Activated CD8-positive, alpha-beta memory T cell treated with anti-CD3 and anti-CD28 coated beads for 36 hours (primary cell): ENCODE results near the gene RAB4B. TPM values are rescaled to one million over a fixed set of nuclear protein-coding genes. Genes with fewer than 3 reads are reported as not detected.
"Not testable (repeated sequence)": the region's sequence is repeated elsewhere in the genome, so short reads cannot be mapped to it uniquely, and the experiment has no call there.

ENCODE experiments used
- CTCF ChIA-PET: fragments of 350-600 bp; sonication (Branson Sonifier 250); formaldehyde crosslinking; loops from one replicate; lab custom pipeline; 2021; ENCODE audit warnings: antibody characterized with exemption; lab: Charles Lee
- POLR2A ChIA-PET: fragments of 350-600 bp; sonication (Branson Sonifier 250); formaldehyde crosslinking; loops from one replicate; lab custom pipeline; 2021; ENCODE audit warnings: antibody characterized with exemption; lab: Charles Lee
- total RNA-seq, 2 experiments: library from RNA; stranded (reverse); gene quantifications; one replicate each; pipeline ENCODE4 v1.2.3, GENCODE V29; 2021

Gene RAB4B
- total RNA-seq, 2 experiments from 2014 or later, result 23.4 to 24.5 TPM

GRCh38 chr19:40771101-40771862 lies 6.8 kb upstream of the RAB4B start:
- POLR2A ChIA-PET, result not testable (repeated sequence)
- CTCF ChIA-PET, result interaction anchor here (0.6 to 1.4 kb wide), 3 partner anchors 17 to 108 kb away, joined by 3 read pairs; partner anchors contain the start of gene EGLN2

DNA sequence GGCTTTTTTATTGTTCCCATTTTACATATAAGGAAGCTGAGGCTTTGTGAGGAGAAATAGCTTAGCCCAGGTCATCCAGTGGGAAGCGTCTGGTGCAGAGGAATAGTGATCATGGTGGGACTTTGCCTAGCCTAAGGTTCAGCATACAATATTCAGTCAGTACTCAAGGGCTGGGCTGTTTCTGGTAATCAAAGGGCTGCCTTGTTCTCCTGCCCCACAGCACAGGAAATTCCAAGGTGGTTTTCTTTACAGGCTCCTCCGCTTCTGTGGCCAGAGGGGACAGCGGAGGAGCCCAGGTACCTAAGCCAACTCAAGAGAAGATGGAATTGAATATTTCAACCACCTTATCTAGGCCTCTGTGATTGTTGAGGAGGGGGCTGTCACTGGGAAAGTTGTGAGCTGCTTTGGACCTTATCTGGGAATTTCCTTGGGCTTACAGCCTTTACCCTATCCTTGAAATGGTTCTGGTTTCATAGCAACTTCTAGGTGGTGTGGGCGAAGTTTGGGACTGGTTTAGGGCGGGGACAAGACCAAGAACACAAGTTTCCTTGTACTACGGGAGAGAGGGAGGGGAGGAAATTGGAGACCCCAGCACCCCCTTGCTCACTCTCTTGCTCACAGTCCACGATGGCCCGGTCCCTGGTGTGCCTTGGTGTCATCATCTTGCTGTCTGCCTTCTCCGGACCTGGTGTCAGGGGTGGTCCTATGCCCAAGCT lies 3.0 kb upstream of the RAB4B start, which contains the start of gene MIA:
Gene MIA, plus strand, starts transcription at position 606 of the 716 bp plus-strand sequence. Its CDS starts 22 bp downstream, at position 628.
- CTCF ChIA-PET, result interaction anchor here (0.8 kb wide), 1 partner anchor 19 kb away, joined by 3 read pairs; no protein-coding TSS in a partner anchor
- POLR2A ChIA-PET, result no interaction called here

- ChIA-PET POLR2A (no interaction called here), CTCF (interaction anchor here (0.8 to 2.0 kb wide), 2 partner anchors 20 to 142 kb away, joined by 3 to 4 read pairs; no protein-coding TSS in a partner anchor)
These were observed 2.4 kb upstream of the RAB4B start for GRCh38 chr19:40775632-40776022.

- ChIA-PET POLR2A (interaction anchor here (3.2 kb wide), 1 partner anchor 23 kb away, joined by 40 read pairs; no protein-coding TSS in a partner anchor), CTCF (interaction anchor here (1.1 to 3.7 kb wide), 5 partner anchors 20 to 142 kb away, joined by 3 to 20 read pairs (median 4); partner anchors contain the start of genes COQ8B and ITPKC)
These were observed 1.7 kb upstream of the RAB4B start for GRCh38 chr19:40776364-40776763.

DNA sequence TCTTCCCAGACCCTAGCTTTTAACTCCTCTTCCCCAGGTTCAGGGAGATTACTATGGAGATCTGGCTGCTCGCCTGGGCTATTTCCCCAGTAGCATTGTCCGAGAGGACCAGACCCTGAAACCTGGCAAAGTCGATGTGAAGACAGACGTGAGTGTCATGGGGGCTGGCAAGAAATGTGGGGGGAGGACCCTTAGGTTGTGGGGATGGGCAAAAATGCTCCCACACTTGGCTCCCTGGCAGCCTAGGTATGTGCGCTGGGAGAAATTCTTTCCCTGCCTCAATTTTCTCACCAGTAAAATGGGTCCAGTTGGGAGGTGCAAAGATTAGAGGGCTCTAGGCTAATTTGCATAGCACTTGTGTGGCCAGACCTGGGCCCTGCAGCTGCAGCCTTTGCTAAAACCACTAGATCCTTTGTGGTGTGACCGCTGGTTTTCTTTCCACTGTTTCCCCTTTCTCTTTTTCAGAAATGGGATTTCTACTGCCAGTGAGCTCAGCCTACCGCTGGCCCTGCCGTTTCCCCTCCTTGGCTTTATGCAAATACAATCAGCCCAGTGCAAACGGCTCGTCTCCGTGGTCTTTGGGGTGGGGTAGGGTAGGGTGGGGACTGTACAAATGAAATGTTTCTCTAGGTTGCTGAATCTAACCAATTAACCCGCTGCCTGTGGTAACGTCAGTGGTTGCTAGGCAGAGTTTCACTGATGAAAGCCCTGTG lies 959 bp upstream of the RAB4B start:
- POLR2A ChIA-PET, result interaction anchor here (0.6 to 3.2 kb wide), 8 partner anchors 14 to 648 kb away, joined by 3 to 40 read pairs (median 10); partner anchors contain the start of genes ACTMAP, EGLN2, NUMBL and SNRPA
- CTCF ChIA-PET, result interaction anchor here (0.6 to 3.7 kb wide), 13 partner anchors 15 to 1641 kb away, joined by 3 to 20 read pairs (median 6); partner anchors contain the start of genes ACTMAP, COQ8B, EGLN2 and ITPKC

DNA sequence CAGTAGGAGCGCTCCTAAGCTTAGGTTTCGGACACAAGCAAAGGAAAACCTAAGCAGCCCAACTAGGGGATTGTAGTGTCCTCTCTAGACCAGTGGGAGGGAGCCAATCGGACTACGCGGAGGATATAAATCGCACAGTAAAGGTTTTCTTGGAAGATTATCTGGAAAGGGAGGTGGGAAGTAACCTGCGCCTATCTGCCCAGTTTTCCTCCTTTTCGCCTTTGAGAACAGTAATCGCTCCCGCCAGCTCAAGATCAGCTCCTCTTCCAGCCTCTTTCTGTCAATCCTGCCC lies 456 bp upstream of the RAB4B start:
- CTCF ChIA-PET, result interaction anchor here (0.6 to 3.7 kb wide), 12 partner anchors 14 to 1641 kb away, joined by 3 to 20 read pairs (median 6); partner anchors contain the start of genes ACTMAP, COQ8B, EGLN2 and ITPKC

DNA sequence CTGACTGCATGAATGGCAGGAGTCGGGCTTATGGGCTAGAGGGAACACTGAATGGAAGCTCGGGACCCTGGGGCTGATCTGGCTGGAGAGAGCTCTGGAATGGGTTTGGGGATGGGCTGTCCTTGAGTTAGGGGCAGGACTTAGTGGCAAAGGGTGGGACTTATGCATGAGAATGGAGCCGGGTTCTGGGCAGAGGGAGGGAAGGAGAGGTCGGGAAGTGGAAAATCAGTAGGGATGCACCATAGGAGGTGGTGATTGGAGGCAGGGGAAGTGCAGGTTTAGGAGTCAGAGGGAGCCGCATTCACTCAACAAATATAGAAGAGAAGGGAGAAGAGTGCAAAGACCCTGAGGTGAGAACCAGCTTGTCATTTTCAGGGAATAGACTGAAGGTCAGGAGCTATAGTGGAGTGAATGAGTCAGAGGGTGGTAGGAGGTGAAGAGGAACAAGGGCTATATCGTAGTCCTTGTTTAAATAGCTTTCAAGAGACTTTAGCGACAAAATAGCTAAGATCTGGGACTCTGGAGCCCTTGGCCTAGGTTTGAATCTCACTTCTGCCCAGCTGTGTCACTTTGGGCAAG lies 748 bp downstream of the RAB4B start:
- CTCF ChIA-PET, result interaction anchor here (0.7 to 3.7 kb wide), 14 partner anchors 12 to 144 kb away, joined by 3 to 20 read pairs (median 6); partner anchors contain the start of genes ACTMAP, EGLN2 and SNRPA
- POLR2A ChIA-PET, result interaction anchor here (0.5 to 3.2 kb wide), 12 partner anchors 8 to 334 kb away, joined by 3 to 40 read pairs (median 4); partner anchors contain the start of genes ACTMAP, COQ8B, EGLN2 and ITPKC

More for the DNA sequence above, 456 bp upstream of the RAB4B start:
- POLR2A ChIA-PET, result interaction anchor here (0.6 to 3.2 kb wide), 11 partner anchors 13 to 647 kb away, joined by 3 to 40 read pairs (median 10); partner anchors contain the start of genes ACTMAP, EGLN2, NUMBL and SNRPA

DNA sequence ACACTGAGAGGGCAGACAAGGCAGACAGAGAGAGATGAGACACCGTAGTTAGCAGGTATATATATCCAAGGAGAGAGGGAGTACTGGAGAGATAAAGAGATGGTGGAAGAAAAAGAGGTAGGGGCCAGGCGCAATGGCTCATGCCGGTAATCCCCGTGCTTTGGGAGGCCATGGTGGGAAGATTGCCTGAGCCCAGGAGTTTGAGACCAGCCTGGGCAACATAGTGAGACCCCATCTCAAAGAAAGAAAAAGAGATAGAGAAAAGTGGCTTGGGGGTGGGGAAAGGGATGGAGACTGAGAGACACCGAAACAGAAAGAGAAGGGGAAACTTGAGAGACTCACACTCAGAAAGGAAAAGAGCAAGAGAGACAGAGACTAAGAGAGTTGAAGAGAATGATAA lies 2.5 kb downstream of the RAB4B start:
- POLR2A ChIA-PET, result no interaction called here
- CTCF ChIA-PET, result no interaction called here

- ChIA-PET CTCF (interaction anchor here (0.6 to 0.7 kb wide), 2 partner anchors 11 to 211 kb away, joined by 3 to 4 read pairs; no protein-coding TSS in a partner anchor), POLR2A (no interaction called here)
These were observed 3.1 kb downstream of the RAB4B start for GRCh38 chr19:40781140-40781539.

GRCh38 chr19:40783711-40784110 lies 5.7 kb downstream of the RAB4B start:
- CTCF ChIA-PET, result no interaction called here

GRCh38 chr19:40784146-40784545 lies 6.1 kb downstream of the RAB4B start:
- CTCF ChIA-PET, result interaction anchor here (1.3 kb wide), 1 partner anchor 23 kb away, joined by 4 read pairs; no protein-coding TSS in a partner anchor
- POLR2A ChIA-PET, result not testable (repeated sequence)

More at GRCh38 chr19:40783711-40784110, 5.7 kb downstream of the RAB4B start:
- POLR2A ChIA-PET, result no interaction called here

- CTCF ChIA-PET, result interaction anchor here (1.3 kb wide), 1 partner anchor 21 kb away, joined by 4 read pairs; no protein-coding TSS in a partner anchor
These were observed 7.5 kb downstream of the RAB4B start for GRCh38 chr19:40785526-40785925.

DNA sequence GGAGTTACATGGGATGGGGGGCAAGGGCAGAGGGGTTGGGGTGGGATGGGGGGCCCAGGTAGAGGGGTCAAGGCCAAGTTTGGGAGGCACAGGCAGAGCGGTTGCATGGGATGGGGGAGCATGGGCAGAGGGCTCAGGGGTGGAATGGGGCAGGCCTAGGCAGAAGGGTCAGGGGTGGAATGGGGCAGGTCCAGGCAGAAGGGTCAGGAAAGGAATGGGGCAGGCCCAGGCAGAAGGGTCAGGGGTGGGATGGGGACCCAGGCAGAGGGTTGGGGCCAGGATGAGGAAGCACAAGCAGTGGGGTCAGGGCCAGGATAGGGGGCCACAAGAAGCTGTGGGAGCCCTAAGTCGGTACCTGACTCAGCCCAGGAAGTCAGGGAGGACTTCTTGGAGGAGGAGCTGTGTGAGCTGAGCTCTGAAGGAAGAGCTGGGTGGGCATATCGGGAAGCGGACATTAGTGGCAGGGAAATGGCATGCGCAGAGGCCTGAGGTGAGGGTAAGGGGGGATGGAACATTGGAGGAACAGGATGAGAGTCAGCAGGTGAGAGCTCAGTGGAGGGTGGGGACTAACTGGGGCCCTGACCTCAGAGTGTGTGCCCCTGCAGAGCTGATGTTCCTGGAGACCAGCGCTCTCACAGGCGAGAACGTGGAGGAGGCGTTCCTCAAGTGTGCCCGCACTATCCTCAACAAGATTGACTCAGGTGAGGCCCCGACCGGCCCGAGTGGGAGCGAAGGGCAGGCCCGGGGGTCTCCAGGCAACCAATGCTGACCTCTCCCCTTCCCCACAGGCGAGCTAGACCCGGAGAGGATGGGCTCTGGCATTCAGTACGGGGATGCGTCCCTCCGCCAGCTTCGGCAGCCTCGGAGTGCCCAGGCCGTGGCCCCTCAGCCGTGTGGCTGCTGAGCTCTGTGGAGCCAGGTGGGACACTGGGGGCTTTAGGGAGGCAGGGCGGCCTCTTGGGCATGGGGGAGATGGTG lies 8.3 kb downstream of the RAB4B start:
- ChIA-PET POLR2A (interaction anchor here (0.6 to 0.9 kb wide), 3 partner anchors 8 to 21 kb away, joined by 3 to 4 read pairs (median 4); no protein-coding TSS in a partner anchor), CTCF (interaction anchor here (0.6 to 1.6 kb wide), 2 partner anchors 42 to 151 kb away, joined by 5 to 6 read pairs; no protein-coding TSS in a partner anchor)

More at GRCh38 chr19:40785526-40785925, 7.5 kb downstream of the RAB4B start:
- POLR2A ChIA-PET, result interaction anchor here (0.9 kb wide), 1 partner anchor 21 kb away, joined by 3 read pairs; no protein-coding TSS in a partner anchor

GRCh38 chr19:40791349-40791748 lies 13.3 kb downstream of the RAB4B start:
- CTCF ChIA-PET, result interaction anchor here (0.7 to 1.3 kb wide), 3 partner anchors 12 to 128 kb away, joined by 3 to 6 read pairs (median 3); partner anchors contain the start of gene RAB4B
- POLR2A ChIA-PET, result interaction anchor here (0.8 kb wide), 1 partner anchor 14 kb away, joined by 7 read pairs; no protein-coding TSS in a partner anchor

- CTCF ChIA-PET, result interaction anchor here (1.0 kb wide), 1 partner anchor 14 kb away, joined by 6 read pairs; the partner anchor contains the start of gene RAB4B
These were observed 13.9 kb downstream of the RAB4B start for GRCh38 chr19:40791996-40792395.

More at GRCh38 chr19:40791996-40792395, 13.9 kb downstream of the RAB4B start:
- POLR2A ChIA-PET, result no interaction called here
